COLO829 (cell line): ENCODE results near the gene PLXND1.
"Not testable (repeated sequence)": the region's sequence is repeated elsewhere in the genome, so short reads cannot be mapped to it uniquely, and the experiment has no call there.

ENCODE experiments used
- DNase-seq: peaks from one replicate; pipeline ENCODE4 v3.0.0; 2012; ENCODE audit warnings: low spot score

PLXND1 gene

DNA sequence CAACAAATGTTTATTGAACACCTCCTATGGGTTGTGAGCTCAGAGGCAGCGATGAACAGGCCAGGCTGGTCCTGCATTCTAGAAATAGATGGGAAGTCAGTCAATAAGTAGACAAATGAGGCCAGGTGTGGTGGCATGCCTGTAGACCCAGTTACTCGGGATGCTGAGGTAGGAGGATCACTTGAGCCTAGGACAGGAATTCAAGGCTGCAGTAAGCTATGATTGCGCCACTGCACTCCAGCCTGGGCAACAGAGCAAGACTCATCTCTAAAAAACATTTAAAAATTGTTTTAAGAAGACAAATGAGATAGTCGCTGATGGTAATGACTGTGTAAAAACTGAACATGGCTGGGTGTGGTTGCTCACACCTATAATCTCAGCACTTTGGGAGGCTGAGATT lies 82.4 kb downstream of the PLXND1 start:
- DNase-seq: no peak

DNA sequence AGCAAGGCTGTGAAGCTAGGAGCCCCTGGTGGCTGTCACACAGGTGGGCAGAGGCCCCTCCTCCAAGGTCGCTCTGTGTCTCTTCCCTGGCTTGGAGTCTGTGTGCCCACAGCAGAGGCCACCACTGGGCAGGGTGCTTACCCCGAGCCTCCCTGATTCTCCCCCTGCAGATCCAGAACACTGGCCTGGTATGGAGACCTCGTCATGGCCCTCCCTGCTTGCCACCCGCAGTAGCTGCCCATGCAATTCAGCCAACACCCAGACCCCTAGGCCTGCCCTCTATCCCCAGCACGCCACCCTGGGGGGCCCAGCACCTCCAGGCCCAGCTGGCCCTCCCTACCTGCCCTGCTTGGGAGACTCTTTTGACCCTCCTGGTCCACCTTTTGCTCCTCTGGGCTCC lies 83.5 kb downstream of the PLXND1 start:
- DNase-seq: no peak

DNA sequence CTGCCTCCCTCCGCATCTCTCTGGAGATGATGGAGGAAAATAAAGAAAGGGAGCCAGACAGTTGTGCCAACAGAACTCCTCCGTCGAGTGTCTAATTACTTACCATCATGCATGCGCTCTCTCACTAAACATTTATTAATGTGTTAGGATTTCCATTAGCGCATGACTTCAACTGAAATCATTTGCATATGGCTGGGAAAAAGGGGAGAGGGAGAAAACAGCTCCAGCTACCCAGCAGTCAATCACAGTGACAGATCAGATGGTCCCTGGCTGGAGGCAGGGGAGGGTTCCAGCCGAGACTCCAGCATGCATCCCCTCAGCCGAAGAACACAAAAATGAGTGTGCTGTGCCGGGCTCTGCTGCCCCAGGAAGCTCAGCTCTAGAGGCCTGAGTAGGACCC lies 84.9 kb downstream of the PLXND1 start:
- DNase-seq: no peak

DNA sequence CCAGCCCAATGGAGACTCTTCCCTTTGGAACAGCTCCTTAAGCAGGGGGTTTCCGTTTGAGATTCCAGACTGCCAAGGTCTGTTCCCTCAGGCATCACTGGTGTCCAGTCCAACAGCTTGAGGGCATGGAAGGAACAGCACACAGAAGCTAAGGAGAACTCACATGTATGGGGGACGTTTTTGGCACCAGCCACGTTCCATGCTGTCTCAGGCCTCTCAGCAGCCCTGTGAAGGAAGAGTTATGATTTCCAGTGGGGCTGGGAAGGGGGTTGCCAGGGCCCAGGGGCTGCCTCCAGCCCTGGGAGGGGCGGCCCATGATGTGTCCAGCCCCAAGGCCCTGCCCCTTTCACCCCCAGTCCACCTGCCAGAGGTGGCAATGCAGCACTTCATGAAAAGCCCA lies 85.5 kb downstream of the PLXND1 start:
- DNase-seq: no peak

DNA sequence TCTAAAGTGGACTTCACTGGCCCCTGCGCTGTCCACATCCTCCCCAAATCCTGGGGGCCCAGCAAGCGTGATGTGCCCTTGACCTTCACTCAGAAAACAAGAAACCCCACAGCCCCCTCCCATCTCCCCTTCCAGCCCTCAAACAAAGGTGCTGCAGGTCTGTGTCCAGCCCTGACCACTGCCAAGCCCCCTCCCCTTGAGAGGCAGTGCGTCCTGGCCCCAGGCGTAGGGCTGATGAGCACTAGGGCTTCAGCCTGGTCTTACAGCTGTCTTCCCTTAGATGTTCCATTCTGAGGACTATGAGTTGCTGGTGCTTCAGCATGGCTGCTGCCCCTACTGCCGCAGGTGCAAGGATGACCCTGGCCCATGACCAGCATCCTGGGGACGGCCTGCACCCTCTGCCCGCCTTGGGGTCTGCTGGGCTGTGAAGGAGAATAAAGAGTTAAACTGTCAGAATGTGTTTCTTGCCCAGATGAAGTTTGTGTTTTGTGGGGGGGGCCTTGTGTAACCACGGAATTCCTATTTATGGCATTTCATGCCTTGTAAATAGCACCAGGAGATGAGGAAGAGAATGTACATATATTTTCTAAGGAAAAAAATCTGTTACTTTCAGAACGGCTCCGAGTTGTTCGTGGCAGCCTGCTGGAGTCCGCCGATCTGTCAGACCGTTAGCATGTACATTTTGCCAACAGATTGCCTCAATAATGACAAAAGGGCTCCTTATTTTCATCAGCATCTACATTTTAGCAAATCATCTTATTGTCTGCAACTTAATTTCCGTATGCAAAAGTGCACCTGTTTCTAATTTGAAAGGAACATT lies 86.4 kb downstream of the PLXND1 start:
- DNase-seq: no peak

DNA sequence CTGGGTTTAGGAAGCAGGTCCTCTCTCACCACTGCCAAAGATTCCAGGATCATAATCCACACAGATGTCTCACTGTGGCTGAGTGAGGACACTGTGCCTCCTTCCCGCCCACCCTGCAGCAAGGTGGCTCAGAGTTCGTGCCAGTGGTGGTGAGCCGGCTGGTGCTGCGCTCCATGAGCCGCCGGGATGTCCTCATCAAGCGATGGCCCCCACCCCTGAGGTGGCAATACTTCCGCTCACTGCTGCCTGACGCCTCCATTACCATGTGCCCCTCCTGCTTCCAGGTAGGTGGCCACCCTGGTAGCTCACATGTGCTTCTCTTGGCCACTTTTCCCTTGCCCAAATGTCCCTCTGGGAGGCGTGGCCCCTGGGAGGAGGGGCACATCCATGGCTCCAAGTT lies 87.0 kb downstream of the PLXND1 start:
- no peak for DNase-seq

DNA sequence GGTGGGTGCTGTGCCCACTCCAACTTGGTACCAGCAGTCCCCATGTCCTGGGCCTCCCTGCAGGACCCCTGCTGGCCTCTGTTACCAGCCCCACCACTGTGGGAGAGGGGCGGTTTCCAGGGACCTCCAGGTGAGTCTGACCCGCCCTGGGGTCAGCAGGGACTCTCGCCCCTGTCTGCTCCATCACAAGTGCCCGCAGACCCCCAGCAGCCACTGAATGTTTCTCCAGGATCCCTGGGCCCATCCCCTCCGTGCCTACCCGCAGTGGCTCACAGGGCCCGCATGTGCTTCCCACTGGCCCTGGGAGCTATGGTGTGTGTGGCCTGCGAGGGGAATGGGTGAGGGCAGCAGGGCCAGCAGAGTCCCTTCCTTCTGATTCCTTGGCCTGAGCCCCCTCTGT lies 87.9 kb downstream of the PLXND1 start:
- DNase-seq: no peak

DNA sequence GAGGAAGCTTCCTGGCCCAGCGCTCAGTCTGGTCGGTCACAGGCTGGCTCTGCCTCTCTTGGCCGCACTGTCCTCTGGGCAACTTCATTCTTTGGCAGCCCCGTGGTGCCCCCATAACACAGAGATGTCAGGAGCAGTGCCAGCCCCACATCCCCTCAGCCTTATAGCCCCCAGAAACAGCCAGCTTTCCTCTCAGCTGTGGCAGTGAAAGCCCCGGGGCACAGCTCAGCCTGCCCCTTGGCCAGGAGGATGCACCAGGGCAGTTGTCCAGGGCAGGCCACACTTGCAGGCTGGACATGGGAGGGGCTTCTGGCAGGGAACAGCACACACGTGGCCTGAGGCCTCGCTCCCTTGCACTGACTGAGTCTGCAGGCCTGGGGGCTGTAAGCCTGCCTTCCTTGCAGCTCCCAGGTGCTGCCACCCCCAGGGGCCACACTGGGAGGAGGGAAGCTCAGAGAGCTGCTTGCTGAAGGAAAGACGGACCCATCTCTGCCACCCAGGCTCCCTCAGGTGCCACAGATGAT lies 88.4 kb downstream of the PLXND1 start:
- DNase-seq: no peak

DNA sequence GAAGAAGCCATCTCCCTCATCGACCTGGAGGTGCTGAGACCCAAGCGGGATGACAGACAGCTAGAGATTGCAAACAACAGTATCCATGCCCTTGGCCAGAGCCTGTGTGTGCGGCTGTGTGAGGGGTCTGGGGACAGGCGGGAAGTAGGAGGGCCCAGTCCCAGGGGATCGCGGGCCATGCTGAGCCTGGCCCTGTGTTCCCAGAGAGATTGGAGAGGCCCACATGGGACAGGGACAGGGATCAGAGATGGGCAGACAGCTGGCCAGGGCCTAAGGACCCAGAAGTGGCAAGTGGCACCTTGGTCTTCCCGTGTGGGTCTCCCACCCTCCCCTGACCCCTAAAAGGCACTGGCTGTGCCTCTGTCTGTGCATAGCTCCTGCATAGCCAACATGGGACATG lies 89.0 kb downstream of the PLXND1 start:
- no peak for DNase-seq

DNA sequence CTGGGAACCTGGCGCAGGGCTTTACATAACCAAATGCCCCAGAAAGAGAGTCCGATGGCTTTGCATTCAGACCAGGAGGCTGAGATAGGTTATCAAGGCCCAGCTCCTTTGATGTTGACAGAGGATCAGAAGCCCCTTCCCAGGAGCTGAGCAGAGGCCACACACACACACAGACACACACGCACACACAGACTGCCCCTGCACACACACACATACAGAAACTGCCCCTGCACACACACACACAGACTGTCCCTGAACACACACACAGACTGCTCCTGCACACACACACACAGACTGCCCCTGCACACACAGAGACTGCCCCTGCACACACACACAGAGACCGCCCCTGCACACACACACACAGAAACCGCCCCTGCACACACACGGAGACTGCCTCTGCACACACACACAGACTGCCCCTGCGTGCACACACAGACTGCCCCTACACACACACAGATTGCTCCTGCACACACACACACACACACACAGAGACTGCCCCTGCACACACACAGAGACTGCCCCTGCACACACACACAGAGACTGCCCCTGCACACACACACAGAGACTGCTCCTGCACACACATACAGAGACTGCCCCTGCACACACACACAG lies 90.5 kb downstream of the PLXND1 start:
- not testable (repeated sequence) for DNase-seq

DNA sequence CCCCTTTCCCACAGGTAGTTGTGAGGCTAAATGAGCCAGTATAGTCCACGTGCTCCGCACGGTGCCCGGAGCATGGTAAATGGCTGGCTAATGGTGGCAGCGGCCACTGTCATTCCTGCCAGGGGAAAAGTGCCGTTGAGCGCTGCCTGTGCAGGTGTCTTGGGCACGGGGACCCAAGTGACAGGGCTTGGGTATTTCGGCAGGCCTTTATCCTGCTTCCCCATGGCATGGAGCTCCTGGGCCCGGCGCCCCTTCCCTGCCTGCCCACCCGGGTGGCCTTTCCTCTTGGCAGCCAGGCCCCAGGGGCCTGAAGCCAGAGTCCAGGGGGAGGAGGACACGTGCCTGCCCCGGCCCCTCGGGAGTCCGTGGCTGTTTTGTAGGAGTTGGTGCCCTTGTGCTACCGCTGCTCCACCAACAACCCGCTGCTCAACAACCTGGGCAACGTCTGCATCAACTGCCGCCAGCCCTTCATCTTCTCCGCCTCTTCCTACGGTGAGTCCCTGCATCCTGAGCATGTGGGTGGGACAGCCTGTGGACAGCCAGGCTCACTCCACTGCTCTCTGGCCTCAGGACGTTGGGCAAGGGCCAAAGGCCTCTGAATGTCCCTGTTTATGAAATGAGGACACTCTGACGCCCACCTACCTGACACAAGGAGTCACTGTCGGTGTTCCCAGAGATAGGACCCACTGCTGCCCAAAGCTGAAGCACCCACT lies 91.2 kb downstream of the PLXND1 start:
- DNase-seq: not testable (repeated sequence)

DNA sequence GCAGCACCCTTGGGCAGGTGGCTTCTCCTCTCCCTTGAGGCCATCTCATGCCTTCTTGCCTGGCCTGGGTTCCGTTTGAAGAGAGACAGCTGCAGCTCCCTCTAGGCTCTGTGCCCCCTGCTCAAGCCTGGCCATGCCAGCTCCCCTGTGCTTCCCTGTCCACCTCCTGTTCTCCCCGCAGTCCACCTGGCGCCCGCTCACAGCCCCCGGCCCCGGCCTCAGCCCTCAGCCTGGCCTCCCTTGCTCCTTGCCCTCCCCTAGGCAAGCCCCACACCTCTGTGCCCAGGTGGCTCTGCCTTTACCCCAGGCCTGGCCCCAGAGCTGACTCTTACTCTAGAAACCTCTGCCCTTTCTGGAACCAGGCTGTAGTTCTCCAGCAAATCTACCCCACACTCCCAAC lies 91.9 kb downstream of the PLXND1 start:
- DNase-seq: no peak

DNA sequence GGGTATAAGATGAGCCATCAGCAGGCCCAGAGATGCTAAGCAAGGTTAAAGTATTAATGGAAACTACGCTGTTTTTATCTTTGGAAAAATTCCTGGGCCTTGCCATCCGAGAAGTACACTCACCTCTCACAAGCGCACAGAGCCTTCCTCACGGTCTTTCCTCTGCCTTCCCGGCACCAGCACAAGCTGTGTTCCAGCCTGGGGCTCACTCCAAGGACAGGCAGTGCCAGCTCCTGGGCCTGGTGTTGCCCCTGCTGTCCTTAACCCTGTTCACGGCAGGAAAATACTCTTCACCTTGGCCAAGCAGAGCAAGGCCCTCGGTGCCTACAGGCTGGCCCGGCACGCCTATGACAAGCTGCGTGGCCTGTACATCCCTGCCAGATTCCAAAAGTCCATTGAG lies 92.4 kb downstream of the PLXND1 start:
- no peak for DNase-seq

DNA sequence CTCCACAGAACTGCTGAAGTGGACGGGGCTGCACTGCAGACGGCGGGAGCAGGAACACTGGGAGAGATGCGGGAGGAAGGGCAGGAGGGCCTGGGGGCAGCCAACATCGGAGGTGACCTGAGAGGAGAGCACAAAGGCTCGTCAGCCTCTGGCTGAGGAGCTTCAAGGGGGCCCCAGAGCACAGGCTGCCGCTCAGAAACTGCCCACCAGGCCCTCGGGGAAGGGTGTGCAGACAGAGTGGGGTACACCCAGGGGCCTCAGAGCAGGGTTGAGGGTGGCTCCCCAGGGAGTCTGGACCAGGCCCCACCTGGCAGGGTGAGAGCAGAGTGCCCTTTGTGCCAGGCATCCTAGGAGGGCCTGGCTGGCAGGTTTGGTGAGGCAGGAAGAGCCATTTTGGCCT lies 92.8 kb downstream of the PLXND1 start:
- DNase-seq: no peak

DNA sequence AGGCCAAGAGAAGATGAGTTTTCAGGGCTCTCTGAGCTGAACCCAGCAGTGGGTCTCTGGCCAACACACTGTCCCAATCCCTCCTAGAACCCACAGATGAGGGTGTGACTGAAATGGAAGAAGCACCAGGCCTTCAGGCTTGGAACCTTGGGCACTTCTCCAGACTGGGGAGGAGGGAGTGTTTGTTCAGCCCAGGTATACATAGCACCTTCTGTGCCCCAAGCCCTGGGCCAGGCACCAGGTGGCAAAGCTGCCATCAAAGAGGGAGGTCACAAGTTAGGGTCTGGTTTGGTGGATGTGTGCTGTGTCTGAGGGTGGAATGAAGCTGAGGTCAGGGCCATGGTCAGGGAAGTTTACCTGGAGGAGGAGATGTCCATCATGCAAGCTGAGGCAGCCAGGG lies 93.9 kb downstream of the PLXND1 start:
- no peak for DNase-seq

DNA sequence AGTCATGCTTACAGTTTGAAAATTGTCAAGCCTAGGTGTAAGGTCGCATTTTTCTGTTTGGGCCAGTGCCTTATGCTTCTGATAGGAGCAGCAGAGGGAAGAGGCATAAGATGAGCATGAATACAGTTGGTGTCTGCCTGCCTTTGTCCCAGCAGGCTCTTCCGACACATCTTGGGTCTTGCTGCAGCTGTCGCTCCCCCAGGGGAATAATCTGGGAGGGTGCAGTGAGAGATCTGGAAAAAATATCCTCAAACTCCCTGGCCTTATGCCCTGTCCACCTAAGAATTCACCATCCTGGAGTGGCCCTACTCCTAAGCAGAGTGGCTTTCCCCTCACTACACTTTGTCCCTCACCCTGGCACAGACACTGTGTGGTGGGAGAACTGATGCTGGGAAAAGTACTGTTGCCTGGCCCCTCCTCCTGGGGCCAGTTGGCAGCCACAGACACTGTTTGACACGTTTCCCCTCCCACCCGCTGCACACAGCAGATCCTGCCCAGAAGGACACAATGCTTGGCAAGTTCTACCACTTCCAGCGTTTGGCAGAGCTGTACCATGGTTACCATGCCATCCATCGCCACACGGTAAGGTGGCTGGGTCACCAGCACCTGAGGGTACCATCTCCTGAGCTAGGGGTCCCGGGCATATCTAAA lies 99.2 kb downstream of the PLXND1 start:
- DNase-seq: no peak

DNA sequence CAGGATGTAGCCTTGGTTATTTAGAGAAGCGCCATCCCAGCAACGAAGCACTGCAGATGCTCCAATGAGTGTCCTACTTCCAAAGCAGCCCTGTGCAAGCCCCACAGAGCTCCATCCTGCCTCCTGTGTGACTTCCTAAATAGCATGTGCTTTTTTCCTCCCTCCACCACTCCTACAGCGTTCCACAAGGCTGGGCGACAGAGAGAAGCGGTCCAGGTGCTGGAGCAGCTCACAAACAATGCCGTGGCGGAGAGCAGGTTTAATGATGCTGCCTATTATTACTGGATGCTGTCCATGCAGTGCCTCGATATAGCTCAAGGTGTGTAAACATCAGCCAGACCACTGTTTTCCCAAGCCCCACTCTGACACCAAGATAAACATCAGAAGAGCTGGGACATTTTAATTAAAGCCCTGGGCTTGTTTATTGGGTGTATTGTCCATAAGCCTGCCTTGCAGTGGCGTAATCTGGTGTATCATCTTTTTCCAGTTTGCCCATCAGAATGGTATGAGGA lies 100.2 kb downstream of the PLXND1 start:
- no peak for DNase-seq

DNA sequence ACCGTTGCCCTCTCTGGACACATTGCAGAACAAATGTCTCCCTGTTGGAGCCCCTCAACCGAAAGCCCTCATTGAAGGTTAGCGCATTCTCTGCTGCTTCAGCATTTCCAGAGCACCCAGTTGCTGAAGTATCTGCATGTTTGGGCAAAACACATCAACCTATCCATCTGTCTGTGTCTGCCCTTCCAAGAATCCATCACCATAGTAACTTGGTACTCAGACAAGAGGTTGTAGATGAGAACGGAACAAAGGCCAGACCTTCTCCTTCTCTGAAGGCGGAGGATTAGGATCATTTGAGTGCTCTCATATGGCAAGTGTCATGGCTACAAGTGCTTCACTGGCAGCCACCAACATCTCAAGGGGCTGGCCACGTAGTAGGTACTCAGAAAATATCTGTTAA lies 101.1 kb downstream of the PLXND1 start:
- no peak for DNase-seq
